GM19397 (cell line): ENCODE data around the gene GASK1A.
"Not testable (repeated sequence)": the region's sequence is repeated elsewhere in the genome, so short reads cannot be mapped to it uniquely, and the experiment has no call there.

Experiments
- ATAC-seq: cut with Tn5 transposase; IDR thresholded peaks from one replicate; pipeline ENCODE4 v1.9.1; 2021; ENCODE audit warnings: mild to moderate bottlenecking, moderate library complexity; ENCODE audit not compliant: unreplicated experiment

The GASK1A gene

DNA sequence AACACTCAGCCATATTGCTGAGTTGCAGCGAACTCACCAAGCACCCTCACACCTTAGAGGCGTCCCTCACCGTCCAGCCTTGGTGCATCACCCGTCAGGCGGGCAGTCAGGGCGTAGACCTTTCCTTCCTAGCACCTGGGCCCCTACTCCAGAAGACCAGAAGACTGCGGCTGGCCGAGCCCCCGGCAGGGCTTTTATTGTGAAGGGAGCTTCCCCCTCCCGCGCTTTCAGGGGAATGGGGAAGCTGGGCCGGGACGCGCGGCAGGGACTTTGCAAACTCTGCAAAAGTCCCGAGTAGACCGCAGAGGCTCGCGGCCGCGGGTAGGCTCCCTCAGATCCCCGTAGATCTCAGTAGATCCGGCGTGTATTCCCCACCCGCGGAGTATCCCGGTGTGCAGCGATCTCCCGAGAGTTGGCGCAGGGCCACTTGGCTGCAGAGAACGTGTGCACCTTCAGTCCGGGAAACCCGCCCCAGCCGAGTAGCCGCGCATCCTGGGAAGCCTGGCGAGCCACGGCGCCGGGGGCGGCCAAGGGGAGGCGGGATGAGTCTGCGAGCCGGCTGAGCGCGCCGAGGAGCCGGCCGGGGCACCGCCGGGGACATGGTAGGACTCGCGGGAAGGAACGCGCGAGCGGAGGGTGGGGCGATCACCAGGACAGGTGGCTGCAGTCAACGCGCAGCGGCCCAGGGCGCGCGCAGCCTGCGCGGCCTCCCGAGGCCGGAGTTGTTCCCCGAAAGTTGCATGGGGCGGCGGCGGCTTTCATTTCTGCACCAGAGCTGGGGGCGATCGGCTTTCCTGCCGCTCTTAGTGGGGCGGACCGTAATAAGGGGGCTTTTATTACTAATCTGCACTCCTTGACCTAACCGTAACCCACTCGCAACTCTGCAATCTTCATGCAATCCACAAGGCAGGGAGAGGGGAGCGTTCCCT, at the start of gene GASK1A:
GASK1A (plus strand) TSS at position 268 of the 929 bp plus-strand sequence; CDS start at position 600, 332 bp downstream.
- no peak for ATAC-seq

DNA sequence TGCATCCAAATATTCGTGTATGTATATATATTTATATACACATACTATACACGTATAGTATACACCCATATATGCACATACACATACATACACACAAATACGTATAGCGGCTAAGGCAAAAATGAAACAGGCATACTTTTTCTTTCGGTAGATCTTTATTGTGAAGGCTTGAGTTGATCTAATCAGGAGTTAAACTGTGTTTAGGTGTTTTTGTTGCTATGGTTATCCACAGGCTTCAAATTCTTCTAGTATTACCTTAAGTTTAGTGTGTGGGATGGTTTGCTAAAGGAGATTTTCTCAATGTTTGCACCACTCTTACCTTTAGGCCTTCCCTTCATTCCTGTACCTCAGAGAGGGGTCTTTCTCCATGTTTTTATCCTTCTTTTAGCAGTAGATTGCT, 45.0 kb upstream of the GASK1A start:
- ATAC-seq = no peak

- no peak for ATAC-seq
These were observed 44.2 kb upstream of the GASK1A start for GRCh38 chr3:42934910-42935309.

DNA sequence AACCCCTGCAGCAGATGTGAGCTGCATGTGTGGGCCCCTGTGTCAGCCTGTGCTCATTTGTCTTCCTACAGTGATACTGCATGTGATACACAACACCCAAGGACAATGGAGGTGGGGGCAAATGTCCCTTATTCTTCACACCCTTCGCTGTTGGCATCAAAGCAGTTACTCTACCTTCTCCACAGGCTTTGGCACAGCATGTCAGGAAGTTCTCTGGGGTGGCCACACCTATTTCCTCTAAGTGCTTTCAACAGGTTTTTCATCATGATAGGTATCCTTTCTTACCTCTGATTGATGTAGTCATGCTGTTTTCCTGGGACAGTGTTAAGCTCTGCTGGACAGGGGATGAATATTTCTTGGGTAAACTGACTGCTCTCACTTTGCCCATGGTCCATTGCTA, 43.6 kb upstream of the GASK1A start:
- no peak for ATAC-seq

DNA sequence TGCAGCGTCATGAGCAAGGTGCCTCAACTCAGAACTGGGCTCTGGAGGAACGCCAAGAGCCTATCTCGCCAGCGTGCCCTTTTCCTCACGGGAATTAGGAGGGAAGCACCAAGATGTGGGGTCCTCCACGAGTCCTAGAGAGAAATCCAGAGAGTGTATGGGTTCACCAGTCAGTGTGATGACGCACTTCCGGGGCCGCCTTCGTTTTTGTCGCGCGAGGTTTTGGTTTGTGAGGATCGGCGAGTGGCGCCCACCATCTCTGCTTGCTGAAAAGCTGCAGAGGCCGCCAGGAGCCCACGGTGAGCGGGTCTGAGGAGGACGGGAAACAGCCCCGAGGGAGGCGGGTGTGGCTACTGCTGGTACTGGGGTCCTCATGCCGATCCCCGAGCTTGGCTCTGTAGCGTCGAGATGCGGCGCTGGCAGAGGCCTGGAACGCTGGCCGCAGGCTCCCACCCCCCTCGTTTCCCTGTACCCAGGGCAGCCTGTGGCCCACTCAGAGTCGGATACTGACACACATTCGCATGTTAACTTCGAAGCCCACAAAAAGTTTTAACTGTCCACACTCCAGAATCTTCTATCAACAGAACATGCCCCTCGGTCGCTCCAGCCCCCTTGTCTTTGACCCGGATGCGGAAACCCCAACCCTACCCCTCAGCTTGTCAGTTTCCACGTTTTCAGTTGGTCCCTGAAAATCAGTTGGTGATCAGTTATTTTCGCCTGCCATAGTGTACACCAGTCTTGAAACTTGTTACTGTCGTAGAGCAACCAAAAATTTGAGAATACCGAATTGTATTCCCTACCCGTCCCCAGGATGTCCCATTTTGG, 42.7 kb upstream of the GASK1A start:
- no peak for ATAC-seq

- ATAC-seq = no peak
These were observed 41.8 kb upstream of the GASK1A start for GRCh38 chr3:42937334-42937733.

DNA sequence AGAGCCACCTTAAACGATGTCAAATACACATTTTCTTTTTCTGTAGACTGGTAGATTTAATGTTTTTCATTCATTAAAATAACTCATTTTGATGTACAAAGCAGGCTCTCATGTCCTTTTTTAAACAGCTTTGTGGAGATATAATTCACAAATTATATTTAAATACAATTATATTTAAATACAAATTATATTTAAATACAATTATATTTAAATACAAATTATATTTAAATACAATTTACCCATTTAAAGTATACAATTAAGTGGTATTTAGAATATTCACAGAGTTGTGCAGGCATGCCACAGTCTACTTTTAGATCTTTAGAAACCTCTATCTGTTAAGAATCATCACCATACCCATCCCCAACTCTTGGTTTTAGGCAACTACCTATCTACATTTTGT, 36.4 kb upstream of the GASK1A start:
- ATAC-seq = no peak

DNA sequence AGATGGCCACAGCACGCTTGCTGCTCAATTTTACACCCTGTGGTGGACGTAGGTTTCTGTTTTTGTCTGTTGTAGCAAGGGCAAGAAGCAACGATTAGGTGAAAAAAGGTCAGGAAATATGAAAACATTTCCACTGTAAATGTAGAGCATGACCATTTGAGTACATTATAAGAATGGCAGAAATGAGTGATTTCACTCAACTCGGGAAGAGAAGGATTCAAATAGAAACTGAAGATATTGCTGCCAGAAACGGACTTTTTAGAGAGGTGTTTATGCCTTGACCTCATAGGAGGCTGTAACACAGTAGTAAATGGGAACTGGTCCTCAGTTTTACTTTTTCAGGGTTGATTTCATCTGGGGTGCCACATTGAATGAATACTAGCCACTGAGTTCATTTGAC, 33.1 kb upstream of the GASK1A start:
- no peak for ATAC-seq

GRCh38 chr3:42957573-42957972, 21.5 kb upstream of the GASK1A start:
- no peak for ATAC-seq

DNA sequence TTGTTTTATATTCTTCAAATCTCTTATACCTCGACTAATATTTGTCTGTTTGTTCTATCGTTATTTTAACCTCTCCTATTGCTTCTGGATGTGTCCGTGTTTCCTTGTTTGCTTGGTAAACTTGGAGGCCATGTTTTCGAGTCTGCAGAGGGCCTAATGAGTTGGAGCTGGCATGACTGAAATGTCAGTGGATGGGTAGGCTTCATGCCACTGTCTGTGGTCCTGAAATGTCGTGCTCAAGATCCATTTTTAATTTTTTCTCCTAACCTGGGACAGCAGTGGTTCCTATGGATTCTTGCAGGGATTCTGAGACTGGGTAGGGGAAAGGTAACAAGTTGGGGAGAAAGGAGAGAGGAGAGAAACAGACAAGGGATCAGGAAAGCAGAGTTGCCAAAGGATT, 18.8 kb upstream of the GASK1A start:
- no peak for ATAC-seq

DNA sequence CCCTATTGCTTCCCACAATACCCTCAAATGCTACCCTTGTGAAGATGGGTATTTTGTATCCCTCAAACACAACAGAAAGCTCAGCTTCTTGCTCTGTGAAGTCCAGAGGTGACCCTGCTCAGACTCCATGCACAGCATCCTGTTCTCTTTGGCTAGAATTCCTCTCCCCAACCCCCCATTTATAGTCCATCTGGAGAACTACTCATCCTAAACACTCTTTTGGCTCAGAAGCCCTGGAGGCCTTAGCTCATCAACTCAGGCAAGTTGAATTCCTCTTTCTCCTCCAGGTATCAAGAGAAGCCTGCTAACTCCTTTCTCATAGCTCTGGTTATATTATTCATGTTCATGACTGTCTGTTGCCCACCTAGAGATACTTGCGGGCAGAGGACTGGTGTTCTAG, 18.3 kb upstream of the GASK1A start:
- ATAC-seq = no peak

- no peak for ATAC-seq
These were observed 17.5 kb upstream of the GASK1A start for GRCh38 chr3:42961633-42962032.

GRCh38 chr3:42963269-42963668, 15.8 kb upstream of the GASK1A start:
- no peak for ATAC-seq

DNA sequence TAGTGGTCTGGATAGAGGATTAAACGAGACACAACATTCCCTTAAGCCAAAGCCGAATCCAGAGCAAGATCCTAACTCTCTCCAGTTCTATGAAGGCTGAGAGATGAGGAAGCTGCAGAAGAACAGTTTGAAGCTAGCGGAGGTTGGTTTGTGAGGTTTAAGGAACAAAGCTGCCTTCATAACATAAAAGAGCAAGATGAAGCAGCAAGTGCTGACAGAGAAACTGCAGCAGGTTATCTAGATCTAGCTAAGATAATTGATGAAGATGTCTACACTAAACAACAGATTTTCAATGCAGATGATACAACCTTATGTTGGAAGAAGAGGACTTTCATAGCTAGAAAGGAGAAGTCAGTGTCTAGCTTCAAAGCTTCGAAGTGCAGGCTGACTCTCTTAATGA, 14.8 kb upstream of the GASK1A start:
- no peak for ATAC-seq

DNA sequence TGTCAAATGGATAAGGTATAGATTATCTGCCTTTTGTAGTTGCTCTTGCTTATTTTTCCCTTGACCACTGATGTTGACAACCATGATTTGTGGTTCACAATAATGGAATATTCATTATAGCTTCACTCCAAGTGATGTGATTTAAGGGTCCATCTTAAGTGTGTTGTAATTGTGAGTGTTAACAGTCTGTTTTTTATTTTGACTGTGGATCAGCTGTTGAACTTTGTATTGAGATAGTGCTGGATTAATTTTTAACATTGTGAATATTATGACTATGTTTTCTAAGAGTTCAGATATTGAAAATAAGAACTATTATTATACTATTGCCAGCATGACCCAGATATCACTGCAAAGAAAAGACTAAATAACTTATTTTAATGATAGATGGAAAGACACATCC, 8.6 kb upstream of the GASK1A start:
- ATAC-seq = no peak

- ATAC-seq = no peak
These were observed 7.9 kb upstream of the GASK1A start for GRCh38 chr3:42970976-42971772.

DNA sequence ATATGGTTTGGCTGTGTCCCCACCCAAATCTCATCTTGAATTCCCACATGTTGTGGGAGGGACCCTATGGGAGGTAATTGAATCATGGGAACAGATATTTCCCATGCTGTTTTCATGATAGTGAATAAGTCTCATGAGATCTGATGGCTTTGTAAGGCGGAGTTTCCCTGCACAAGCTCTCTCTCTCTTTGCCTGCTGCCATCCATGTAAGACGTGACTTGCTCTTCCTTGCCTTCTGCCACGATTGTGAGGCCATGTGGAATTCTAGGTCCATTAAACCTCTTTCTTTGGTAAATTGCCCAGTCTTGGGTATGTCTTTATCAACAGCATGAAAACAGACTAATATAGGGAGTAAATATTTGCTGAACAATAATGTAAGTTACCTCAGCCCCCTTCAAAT, 4.2 kb upstream of the GASK1A start:
- not testable (repeated sequence) for ATAC-seq

GRCh38 chr3:42975456-42975855, 3.7 kb upstream of the GASK1A start:
- ATAC-seq = no peak

GRCh38 chr3:42975955-42976354, 3.2 kb upstream of the GASK1A start:
- no peak for ATAC-seq

DNA sequence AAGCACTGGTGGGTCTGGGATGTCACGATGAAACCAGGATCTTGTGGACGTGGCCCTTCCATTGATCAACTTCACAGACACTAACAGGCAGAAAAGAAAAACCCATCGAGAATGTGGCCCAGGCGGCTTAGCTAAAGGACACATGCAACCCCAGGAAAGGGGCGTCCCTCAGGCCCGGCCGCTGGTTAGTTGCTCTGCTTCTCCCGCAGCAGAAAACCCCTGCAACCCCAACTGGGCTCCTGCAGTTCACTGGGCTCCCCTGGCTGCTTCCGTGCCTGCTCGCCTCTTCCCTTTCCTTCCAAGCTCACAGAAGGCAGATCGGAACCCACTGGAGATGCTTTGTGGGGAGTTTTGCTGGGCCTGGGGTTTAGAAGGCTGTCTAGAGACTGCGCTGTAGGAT, 1.1 kb downstream of the GASK1A start:
- ATAC-seq = no peak

DNA sequence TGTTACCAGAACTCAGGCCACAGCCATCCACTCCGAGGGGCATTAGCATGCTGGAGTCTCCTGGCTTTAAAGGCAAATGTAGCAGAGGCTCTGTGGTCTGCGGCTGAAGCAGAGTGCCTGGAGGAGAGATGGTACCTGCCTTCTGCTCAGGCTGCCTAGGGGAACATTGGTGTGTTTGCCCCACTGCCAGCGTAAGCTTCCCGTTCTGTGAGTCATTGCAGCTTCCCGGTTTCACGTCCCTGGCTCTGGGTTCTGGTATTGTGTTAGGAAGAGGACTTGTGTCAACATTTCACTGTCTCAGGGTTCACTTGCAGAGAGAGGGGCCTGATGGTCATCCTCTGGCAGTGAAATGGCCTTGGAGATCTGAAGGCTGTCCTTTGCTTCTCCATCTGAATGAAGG, 1.8 kb downstream of the GASK1A start:
- no peak for ATAC-seq
